Keratinocyte (primary cell): ENCODE results near the gene GJD2. TPM values are rescaled to one million over a fixed set of nuclear protein-coding genes. Genes with fewer than 3 reads are reported as not detected.

Experiments used
- DNase-seq: peaks from one replicate; pipeline ENCODE4 v3.0.0-alpha.2; 2011; ENCODE audit warnings: low read depth, missing footprints, low spot score
- FAIRE-seq: peaks from 2 replicates; lab custom pipeline; 2011; peaks lifted over from hg19 to GRCh38; lab: Jason Lieb, UNC
- H2AFZ ChIP-seq: 2 replicates; pipeline ENCODE4 v1.6.0; 2012; ENCODE audit warnings: low read length, control low read depth, inconsistent platforms; ENCODE audit not compliant: control insufficient read depth
- H3K27ac ChIP-seq: 2 replicates; pipeline ENCODE4 v1.5.1; 2011; ENCODE audit warnings: low read length; ENCODE audit not compliant: control insufficient read depth, insufficient read depth
- H3K27me3 ChIP-seq: 3 replicates; pipeline ENCODE4 v1.6.0; 2011; ENCODE audit warnings: low read length; ENCODE audit not compliant: control insufficient read depth, insufficient read depth; ENCODE audit errors: extremely low read depth
- H3K36me3 ChIP-seq, 2 experiments: 2 replicates in 1 of 2; 3 replicates in 1 of 2; pipeline ENCODE4 v1.5.1; 2011; ENCODE audit warnings: low read length in 2 of 2, mild to moderate bottlenecking in 1 of 2; ENCODE audit not compliant: control insufficient read depth in 2 of 2, insufficient read depth in 2 of 2; ENCODE audit errors: extremely low read depth in 1 of 2
- H3K4me1 ChIP-seq: 3 replicates; pipeline ENCODE4 v1.5.1; 2011; ENCODE audit warnings: low read length; ENCODE audit not compliant: control insufficient read depth, insufficient read depth; ENCODE audit errors: extremely low read depth
- H3K4me2 ChIP-seq: 3 replicates; pipeline ENCODE4 v1.6.0; 2011; ENCODE audit warnings: low read depth, low read length; ENCODE audit not compliant: control insufficient read depth, insufficient read depth; ENCODE audit errors: extremely low read depth
- H3K4me3 ChIP-seq, 3 experiments: fragments of 200-600 bp in 1 of 3; sonication (generic) in 1 of 3; 2 replicates in 2 of 3; 3 replicates in 1 of 3; pipeline ENCODE4 v1.5.1; 2011 to 2016; ENCODE audit warnings: low read length in 3 of 3, mild to moderate bottlenecking in 3 of 3, control low read depth in 2 of 3, inconsistent platforms in 1 of 3, low read depth in 1 of 3, mixed read lengths in 1 of 3, mixed run types in 1 of 3, moderate library complexity in 1 of 3; ENCODE audit not compliant: control insufficient read depth in 2 of 3, insufficient read depth in 2 of 3; ENCODE audit errors: extremely low read depth in 1 of 3
- H3K79me2 ChIP-seq: 2 replicates; pipeline ENCODE4 v1.6.0; 2012; ENCODE audit warnings: low read length; ENCODE audit not compliant: control insufficient read depth, insufficient read depth
- H3K9ac ChIP-seq: 3 replicates; pipeline ENCODE4 v1.6.0; 2011; ENCODE audit warnings: low read length; ENCODE audit not compliant: control insufficient read depth, insufficient read depth; ENCODE audit errors: extremely low read depth
- H3K9me1 ChIP-seq: 3 replicates; pipeline ENCODE4 v1.6.0; 2011; ENCODE audit warnings: low read length; ENCODE audit not compliant: control insufficient read depth, insufficient read depth; ENCODE audit errors: extremely low read depth
- H3K9me3 ChIP-seq: 2 replicates; pipeline ENCODE4 v1.5.1; 2012; ENCODE audit warnings: low read depth, low read length; ENCODE audit not compliant: control insufficient read depth
- H4K20me1 ChIP-seq: 3 replicates; pipeline ENCODE4 v1.6.0; 2011; ENCODE audit warnings: low read length; ENCODE audit not compliant: control insufficient read depth, insufficient read depth; ENCODE audit errors: extremely low read depth
- EZH2 ChIP-seq: IDR thresholded peaks from one replicate; pipeline ENCODE4 v1.6.1; 2012; ENCODE audit warnings: inconsistent platforms, mild to moderate bottlenecking, low read length, moderate library complexity
- dilution Hi-C: fragments of 300-500 bp; cut with MboI; formaldehyde crosslinking; loops from one replicate; pipeline ENCODE4 v1.7.0; 2020; ENCODE audit warnings: low sequenced_read_pairs; ENCODE audit not compliant: extremely low pct_ligation_motif_present
- polyA plus RNA-seq, 5 experiments: library from polyadenylated mRNA; depleted of rRNA in 3 of 5; stranded (reverse) in 3 of 5; stranded (forward) in 1 of 5; unstranded in 1 of 5; fragments of >200 nt; gene quantifications; 1 replicate in 1 of 5; 2 replicates in 3 of 5; 3 replicates in 1 of 5; pipeline versions ENCODE4 v1.2.1 to v1.2.3, GENCODE V29; 2011 to 2012; ENCODE audit warnings: missing spikeins in 2 of 5, low read depth in 1 of 5, low replicate concordance in 1 of 5
- TF ChIP-seq, protein P1 (sequence below), 3 experiments: IDR thresholded peaks in 1 of 3; conservative IDR thresholded peaks in 1 of 3; optimal IDR thresholded peaks in 1 of 3; 2 replicates in 2 of 3; 3 replicates in 1 of 3; pipeline versions ENCODE3 to v1.5.1; 2011; ENCODE audit warnings: low read length in 3 of 3, mild to moderate bottlenecking in 3 of 3, moderate library complexity in 2 of 3, control low read depth in 1 of 3, inconsistent platforms in 1 of 3; ENCODE audit not compliant: insufficient read depth in 2 of 3; ENCODE audit errors: extremely low read depth in 1 of 3

Gene GJD2
- polyA plus RNA-seq, 1 donor (not counting 4 experiments of a cell fraction or from before 2014, with no cell fraction given): not detected

DNA sequence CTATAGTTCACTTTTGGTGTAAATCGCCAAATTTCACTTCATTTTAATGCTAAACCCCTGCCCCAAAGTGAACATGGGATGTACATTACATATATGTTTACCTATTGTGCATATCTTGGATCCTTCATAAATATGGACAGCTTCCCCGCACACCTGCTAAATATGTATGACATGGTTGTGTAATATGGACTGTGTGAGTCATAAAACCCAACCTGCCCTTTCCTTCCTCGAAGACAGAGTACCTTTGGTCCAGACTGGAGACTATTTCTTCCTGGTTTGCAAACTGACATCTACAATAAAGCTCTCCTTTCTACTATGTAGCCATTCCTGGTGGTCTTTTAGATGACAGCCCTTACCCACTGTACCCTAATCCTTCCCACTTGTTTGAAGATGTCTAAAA, 28.1 kb upstream of the GJD2 start:
- Histone ChIP-seq H4K20me1 (no peaks in the 10 kb centered on the region), H3K27me3 (no peaks in the 10 kb centered on the region), H3K4me2 (no peak overlapping the region), H2AFZ (no peak overlapping the region), H3K27ac (no peak overlapping the region), H3K9me1 (no peaks in the 10 kb centered on the region), H3K9ac (no peak overlapping the region), H3K79me2 (no peaks in the 10 kb centered on the region), H3K9me3 (no peaks in the 10 kb centered on the region), H3K4me3 (no peak overlapping the region), H3K36me3 (no peaks in the 10 kb centered on the region), H3K4me1 (no peaks in the 10 kb centered on the region)
- no peak for TF ChIP-seq EZH2
- TF ChIP-seq, protein P1, sequence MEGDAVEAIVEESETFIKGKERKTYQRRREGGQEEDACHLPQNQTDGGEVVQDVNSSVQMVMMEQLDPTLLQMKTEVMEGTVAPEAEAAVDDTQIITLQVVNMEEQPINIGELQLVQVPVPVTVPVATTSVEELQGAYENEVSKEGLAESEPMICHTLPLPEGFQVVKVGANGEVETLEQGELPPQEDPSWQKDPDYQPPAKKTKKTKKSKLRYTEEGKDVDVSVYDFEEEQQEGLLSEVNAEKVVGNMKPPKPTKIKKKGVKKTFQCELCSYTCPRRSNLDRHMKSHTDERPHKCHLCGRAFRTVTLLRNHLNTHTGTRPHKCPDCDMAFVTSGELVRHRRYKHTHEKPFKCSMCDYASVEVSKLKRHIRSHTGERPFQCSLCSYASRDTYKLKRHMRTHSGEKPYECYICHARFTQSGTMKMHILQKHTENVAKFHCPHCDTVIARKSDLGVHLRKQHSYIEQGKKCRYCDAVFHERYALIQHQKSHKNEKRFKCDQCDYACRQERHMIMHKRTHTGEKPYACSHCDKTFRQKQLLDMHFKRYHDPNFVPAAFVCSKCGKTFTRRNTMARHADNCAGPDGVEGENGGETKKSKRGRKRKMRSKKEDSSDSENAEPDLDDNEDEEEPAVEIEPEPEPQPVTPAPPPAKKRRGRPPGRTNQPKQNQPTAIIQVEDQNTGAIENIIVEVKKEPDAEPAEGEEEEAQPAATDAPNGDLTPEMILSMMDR (optimal IDR thresholded peaks at IDR 0.05 in 1 of 3, IDR thresholded peaks at IDR 0.05 in 1 of 3, conservative IDR thresholded peaks at IDR 0.05 in 1 of 3; ENCODE audit: extremely low read depth in 1 of 3, insufficient read depth in 2 of 3, low read length in 3 of 3): no peak
- FAIRE-seq (no peak), DNase-seq (no peak)
- dilution Hi-C loops: no loop called here

DNA sequence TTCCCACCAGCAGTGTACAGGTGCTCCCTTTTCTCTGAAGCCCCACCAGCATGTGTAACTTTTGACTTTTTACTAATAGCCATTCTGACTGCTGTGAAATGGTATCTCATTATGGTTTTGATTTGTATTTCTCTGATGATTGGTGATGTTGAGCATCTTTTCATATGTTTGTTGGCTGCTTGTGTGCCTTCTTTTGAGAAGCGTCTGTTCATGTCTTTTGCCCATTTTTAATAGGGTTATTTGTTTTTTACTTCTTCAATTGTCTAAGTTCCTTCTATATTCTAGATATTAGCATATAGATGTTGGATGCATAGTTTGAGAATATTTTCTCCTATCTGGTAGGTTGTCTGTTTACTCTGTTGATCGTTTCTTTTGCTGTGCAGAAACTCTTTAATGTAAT, 25.9 kb upstream of the GJD2 start:
- Histone ChIP-seq H3K79me2 (no peaks in the 10 kb centered on the region), H3K4me3 (no peak overlapping the region), H3K27ac (no peak overlapping the region), H2AFZ (no peak overlapping the region), H3K9ac (no peak overlapping the region), H3K9me3 (no peaks in the 10 kb centered on the region), H3K4me1 (no peaks in the 10 kb centered on the region), H3K4me2 (no peak overlapping the region), H3K9me1 (no peaks in the 10 kb centered on the region), H3K36me3 (no peaks in the 10 kb centered on the region), H4K20me1 (no peaks in the 10 kb centered on the region), H3K27me3 (no peaks in the 10 kb centered on the region)
- DNase-seq: no peak
- no peak for TF ChIP-seq EZH2
- TF ChIP-seq, protein P1 (optimal IDR thresholded peaks at IDR 0.05 in 1 of 3, IDR thresholded peaks at IDR 0.05 in 1 of 3, conservative IDR thresholded peaks at IDR 0.05 in 1 of 3; ENCODE audit: extremely low read depth in 1 of 3, insufficient read depth in 2 of 3, low read length in 3 of 3): no peak
- FAIRE-seq: no peak
- dilution Hi-C loops: no loop called here
